Loucy (cell line): ENCODE data around the gene SLC45A3.

Source experiments
- H2AFZ ChIP-seq: fragments of 200-600 bp; sonication (generic); 2 replicates; pipeline ENCODE4 v1.6.0; 2016; ENCODE audit warnings: antibody characterized with exemption, mild to moderate bottlenecking, low read length, moderate library complexity
- H3F3A ChIP-seq: fragments of 200-600 bp; 2 replicates; pipeline ENCODE4 v1.6.0; 2016; ENCODE audit warnings: antibody characterized with exemption, low read depth, mild to moderate bottlenecking
- H3K27me3 ChIP-seq: fragments of 200-600 bp; sonication (generic); 2 replicates; pipeline ENCODE4 v1.6.1; 2014; ENCODE audit warnings: low read length, mild to moderate bottlenecking; ENCODE audit not compliant: insufficient read depth, poor library complexity, severe bottlenecking
- H3K36me3 ChIP-seq: fragments of 200-600 bp; sonication (generic); 2 replicates; pipeline ENCODE4 v1.6.1; 2016; ENCODE audit warnings: low read length; ENCODE audit not compliant: insufficient read depth
- H3K4me1 ChIP-seq: fragments of 200-600 bp; sonication (generic); 2 replicates; pipeline ENCODE4 v1.5.1; 2014; ENCODE audit warnings: low read length, mild to moderate bottlenecking; ENCODE audit not compliant: insufficient read depth, poor library complexity, severe bottlenecking
- H3K4me2 ChIP-seq: fragments of 200-600 bp; sonication (generic); 2 replicates; pipeline ENCODE4 v1.6.0; 2014; ENCODE audit warnings: antibody characterized with exemption, low read length, low read depth, mild to moderate bottlenecking; ENCODE audit not compliant: poor library complexity, severe bottlenecking
- H3K4me3 ChIP-seq: fragments of 200-600 bp; sonication (generic); 2 replicates; pipeline ENCODE4 v1.5.1; 2014; ENCODE audit warnings: low read length, mild to moderate bottlenecking, mixed read lengths; ENCODE audit not compliant: poor library complexity, severe bottlenecking
- H3K79me2 ChIP-seq: fragments of 200-600 bp; sonication (generic); 2 replicates; pipeline ENCODE4 v1.6.1; 2014; ENCODE audit warnings: low read length; ENCODE audit not compliant: insufficient read depth
- H3K9ac ChIP-seq: fragments of 200-600 bp; sonication (generic); 2 replicates; pipeline ENCODE4 v1.6.0; 2014; ENCODE audit warnings: mild to moderate bottlenecking, low read depth, low read length, moderate library complexity; ENCODE audit not compliant: poor library complexity, severe bottlenecking
- H3K9me2 ChIP-seq: fragments of 200-600 bp; sonication (generic); replicated peaks from 2 replicates; pipeline ENCODE4 v1.6.1; 2016; ENCODE audit warnings: low read depth, low read length, mixed read lengths
- H3K9me3 ChIP-seq: fragments of 200-600 bp; sonication (generic); 2 replicates; pipeline ENCODE4 v1.6.1; 2014; ENCODE audit warnings: mild to moderate bottlenecking, antibody characterized with exemption, low read length, low read depth; ENCODE audit not compliant: insufficient read depth
- H4K20me1 ChIP-seq: fragments of 200-600 bp; sonication (generic); 2 replicates; pipeline ENCODE4 v1.6.0; 2014; ENCODE audit warnings: antibody characterized with exemption, low read length, mild to moderate bottlenecking; ENCODE audit not compliant: insufficient read depth, poor library complexity, severe bottlenecking
- CTCF ChIP-seq: fragments of 200-600 bp; sonication (generic); conservative IDR thresholded peaks from 2 replicates; pipeline ENCODE4 v1.5.1; 2014; ENCODE audit warnings: mild to moderate bottlenecking, antibody characterized with exemption, low read length
- EZH2phosphoT487 ChIP-seq: fragments of 200-600 bp; IDR thresholded peaks from 2 replicates; pipeline ENCODE4 v1.6.1; 2018; ENCODE audit warnings: antibody characterized with exemption, mild to moderate bottlenecking, moderate library complexity, borderline replicate concordance

The SLC45A3 gene

DNA sequence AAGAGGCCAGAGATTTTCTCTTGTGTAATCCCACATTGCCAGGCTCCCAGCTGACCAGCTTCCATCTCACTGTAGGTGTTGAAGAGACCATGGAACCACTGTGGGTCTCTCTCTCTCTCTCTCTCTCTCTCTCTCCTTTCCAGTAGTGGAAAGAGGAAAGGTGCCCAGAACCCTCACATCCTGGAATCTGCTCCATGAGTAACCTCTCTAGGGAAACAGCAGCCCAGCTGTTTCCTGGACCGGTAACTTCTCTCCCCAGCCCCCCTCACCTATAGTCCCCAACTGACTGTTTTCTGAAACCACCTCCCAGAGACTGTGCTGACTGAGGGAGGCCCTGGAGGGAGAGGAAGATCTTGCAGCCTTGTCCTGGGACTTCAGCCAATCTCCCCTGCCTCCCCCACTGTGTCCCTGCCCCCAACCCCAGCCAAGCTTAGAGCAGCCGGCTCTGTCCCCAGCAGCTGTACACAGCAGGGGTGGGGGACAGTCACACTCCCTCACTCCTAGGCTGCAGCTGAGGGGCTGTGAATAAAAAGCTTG lies 20.6 kb upstream of the SLC45A3 start:
- Histone ChIP-seq H3K27me3 (no peaks in the 10 kb centered on the region), H3K79me2 (no peaks in the 10 kb centered on the region), H3K9me3 (no peaks in the 10 kb centered on the region), H3K9ac (peak overlapping the region; percentile 71), H3K4me2 (peak overlapping the region; percentile 51), H3K4me1 (peaks cover 49% of the 10 kb centered on the region), H3K9me2 (no peaks in the 10 kb centered on the region), H4K20me1 (no peaks in the 10 kb centered on the region), H2AFZ (no peak overlapping the region), H3F3A (no peaks in the 10 kb centered on the region), H3K4me3 (peak overlapping the region; percentile 6), H3K36me3 (no peaks in the 10 kb centered on the region)
- TF ChIP-seq EZH2phosphoT487 (no peak), CTCF (no peak)

DNA sequence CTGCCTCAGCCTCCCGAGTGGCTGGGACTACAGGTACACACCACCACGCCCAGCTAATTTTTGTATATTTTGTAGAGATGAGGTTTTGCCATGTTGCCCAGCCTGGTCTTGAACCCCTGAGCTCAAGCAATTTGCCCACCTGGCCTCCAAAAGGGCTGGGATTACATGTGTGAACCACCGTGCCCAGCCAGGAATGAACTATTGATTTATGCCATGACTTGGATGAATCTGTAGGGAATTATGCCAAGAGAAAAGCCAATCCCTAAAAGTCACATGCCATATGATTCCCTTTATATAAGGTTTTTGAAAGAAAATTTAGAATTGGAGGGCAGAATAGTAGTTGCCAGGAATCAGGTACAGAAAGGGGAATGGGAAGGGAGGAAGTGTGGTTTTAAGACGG lies 19.1 kb upstream of the SLC45A3 start:
- peaks cover 44% of the 10 kb centered on the region for H3K4me1 ChIP-seq
- no peaks in the 10 kb centered on the region for H3K9me3 ChIP-seq
- H2AFZ ChIP-seq: no peak overlapping the region
- H3K79me2 ChIP-seq: no peaks in the 10 kb centered on the region
- H3K9me2 ChIP-seq: no peaks in the 10 kb centered on the region
- H3K4me2 ChIP-seq: no peak overlapping the region
- H3K27me3 ChIP-seq: no peaks in the 10 kb centered on the region
- H4K20me1 ChIP-seq: no peaks in the 10 kb centered on the region
- no peak overlapping the region for H3K4me3 ChIP-seq
- no peak overlapping the region for H3K9ac ChIP-seq
- no peak for TF ChIP-seq CTCF
- TF ChIP-seq EZH2phosphoT487: no peak
- H3K36me3 ChIP-seq: no peaks in the 10 kb centered on the region
- H3F3A ChIP-seq: no peaks in the 10 kb centered on the region

GRCh38 chr1:205698921-205699320 lies 18.6 kb upstream of the SLC45A3 start:
- TF ChIP-seq CTCF (no peak), EZH2phosphoT487 (no peak)
- Histone ChIP-seq H3K9me3 (no peaks in the 10 kb centered on the region), H3K36me3 (no peaks in the 10 kb centered on the region), H3K9me2 (no peaks in the 10 kb centered on the region), H3K4me3 (no peak overlapping the region), H3K27me3 (no peaks in the 10 kb centered on the region), H3K4me1 (peaks cover 47% of the 10 kb centered on the region), H3K79me2 (no peaks in the 10 kb centered on the region), H3K4me2 (no peak overlapping the region), H3F3A (0 out of 2 replicates have a peak, but pooled peaks cover 5% of the 10 kb centered on the region), H3K9ac (no peak overlapping the region), H4K20me1 (no peaks in the 10 kb centered on the region), H2AFZ (no peak overlapping the region)
